Stimulated activated CD8-positive, alpha-beta memory T cell treated with anti-CD3 and anti-CD28 coated beads, Interleukin-12 subunit alpha, Interleukin-12 subunit beta, amount 100 ng/mL, for 4 hours (primary cell): Measurements from ENCODE around the gene SH3BP2.

Experiments used
- DNase-seq: peaks from one replicate; pipeline ENCODE4 v3.0.0-alpha.2; 2020; ENCODE audit warnings: low read depth

SH3BP2 gene

DNA sequence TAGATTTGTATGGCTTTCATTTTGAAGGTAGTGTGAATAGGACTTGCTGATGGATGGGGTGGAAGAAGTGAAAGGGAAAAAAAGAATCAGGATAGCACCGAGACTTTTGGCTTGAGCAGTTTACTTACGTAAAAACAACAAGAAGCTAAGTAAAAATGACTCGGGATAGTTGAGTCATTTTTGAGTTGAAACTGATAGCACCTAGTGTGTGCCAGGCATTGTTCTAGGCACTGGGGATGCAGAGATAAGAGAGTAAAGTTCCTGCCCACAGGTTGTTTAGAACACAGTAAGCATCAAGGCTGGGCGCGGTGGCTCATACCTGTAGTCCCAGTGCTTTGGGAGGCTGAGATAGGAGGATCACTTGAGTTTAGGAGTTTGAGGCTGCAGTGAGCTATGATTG, 85.5 kb downstream of the SH3BP2 start:
- no peak for DNase-seq

DNA sequence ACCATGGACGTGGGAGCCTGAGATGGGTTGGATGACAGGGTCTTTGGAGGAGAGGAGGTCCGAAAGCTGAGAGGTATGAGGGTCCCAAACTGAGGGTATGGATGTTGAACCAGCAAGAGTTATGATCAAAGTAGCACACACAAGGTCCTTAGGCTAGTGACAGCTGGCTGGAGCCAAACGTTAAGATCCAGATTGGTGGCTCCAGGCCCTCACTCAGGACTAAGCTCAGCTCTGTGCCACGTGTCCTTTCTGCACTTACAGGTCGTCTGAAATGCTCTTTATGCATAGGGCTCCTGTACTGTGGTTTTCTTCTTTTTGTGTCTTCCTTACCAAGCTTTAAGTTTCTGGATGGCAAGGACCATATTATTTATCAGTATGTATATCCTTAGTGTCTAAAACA, 86.1 kb downstream of the SH3BP2 start:
- DNase-seq = no peak

DNA sequence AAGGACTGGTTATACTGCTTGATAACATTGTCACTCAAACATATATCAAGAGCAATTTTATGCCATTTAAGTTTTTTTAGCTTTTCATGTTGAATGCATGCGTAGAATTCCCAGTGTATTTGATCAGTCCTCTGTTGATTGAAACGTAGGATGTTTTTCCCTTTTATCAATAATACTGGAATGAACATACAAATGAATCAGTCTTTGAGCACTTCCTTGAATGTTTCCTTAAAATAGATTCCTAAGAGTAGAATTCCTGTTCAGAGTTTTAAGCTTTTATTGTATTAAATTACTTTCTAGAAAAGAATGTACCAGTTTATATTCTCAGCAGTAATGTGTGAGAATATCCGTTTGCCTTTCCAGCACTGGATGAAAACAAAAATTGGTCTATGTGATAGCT, 88.5 kb downstream of the SH3BP2 start:
- DNase-seq = no peak

DNA sequence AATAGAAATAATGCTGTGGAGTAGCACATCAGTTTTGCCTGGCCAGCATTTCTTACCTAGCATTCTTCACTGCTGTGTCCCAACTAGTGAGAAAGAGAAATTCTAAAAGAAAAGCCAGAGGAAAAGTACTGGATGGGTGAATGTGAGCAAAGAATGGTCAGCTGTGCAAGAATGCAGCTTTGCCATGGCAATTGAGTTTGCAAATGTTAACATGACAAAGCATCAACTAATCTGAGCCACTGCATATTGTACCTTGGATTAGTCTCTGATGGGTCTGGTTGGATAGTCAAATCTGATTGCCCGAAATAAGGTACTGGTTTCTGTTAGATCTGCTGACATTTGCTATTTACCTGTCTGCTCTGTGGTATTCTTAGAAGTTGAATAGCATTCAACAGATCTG, 89.5 kb downstream of the SH3BP2 start:
- DNase-seq = no peak

DNA sequence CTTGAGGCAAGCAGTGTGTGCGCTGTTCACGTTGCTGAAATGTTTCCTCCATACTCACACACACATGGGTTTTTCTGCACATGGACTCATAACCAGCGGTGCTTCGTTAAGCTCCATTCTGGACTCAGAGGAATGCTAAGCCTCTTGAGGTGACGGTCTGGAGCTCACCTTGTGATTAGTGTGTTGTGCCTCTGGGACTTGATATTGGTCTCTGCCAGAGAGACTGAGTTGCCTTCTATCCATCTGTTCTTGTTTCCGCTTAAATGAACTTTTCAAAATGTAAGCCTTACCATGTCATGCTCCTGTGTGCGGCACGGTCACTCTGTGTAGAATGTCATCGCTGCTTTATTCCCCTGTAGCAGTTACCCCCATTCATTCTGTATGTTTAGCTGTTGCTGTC, 93.3 kb downstream of the SH3BP2 start:
- DNase-seq = no peak

DNA sequence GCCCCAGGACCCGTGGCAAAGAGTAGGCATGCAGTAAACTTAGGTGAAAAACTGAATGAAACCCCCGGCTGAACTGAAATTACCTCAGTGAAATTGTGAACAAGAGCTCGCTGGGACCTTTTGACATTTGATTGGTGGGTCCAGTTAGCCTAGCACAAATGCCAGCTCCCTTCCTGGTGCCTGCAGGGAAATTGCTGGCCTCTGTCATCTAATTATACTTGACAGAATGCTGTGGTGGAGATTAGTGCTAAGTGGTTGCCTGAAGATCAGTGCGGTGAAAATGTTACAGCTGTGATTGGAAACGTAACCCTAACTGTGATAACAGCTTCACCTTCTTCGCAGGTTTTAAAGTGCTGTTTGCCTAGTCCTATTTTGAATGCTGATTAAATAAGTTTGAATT, 93.7 kb downstream of the SH3BP2 start:
- DNase-seq = no peak

DNA sequence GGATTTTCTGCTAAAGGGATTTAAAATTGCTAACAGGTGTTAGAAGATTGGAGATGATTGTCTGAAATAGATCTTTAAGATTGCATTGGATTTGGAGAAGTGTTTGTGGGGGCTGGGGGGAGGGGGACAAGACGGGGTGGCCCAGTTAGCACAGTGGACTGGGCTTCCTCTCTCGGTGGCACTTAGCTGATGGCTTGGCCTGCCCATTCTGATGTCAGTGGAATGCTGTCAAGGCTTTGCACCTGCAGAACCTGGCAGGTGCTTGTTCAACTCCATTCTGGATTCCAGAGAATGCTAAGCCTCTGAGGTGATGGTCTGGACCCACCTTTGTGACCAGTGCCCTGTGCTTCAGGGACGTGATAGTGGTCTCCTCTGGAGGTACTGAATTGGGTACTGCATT, 94.5 kb downstream of the SH3BP2 start:
- DNase-seq = no peak

DNA sequence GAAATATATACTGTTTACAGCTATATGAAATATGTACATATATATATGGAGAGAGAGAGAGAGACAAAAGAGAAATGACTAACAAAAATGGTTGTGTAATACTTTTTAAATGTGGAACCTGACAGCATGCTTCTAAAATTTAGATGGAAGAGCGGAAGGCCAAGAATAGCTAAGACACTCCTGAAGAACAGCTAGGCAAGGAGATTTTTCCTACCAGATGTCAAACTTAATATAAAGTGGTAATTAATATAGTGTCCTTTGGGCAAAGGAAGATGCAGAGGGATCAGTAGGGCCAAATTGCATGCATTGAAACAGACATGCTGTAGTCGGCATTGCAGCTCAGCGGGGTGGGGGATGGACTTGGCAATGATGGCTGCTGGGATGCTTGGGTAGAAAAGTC, 96.0 kb downstream of the SH3BP2 start:
- DNase-seq = no peak
